Measurements from ENCODE around the gene EXTL2.
"Not testable (repeated sequence)": the region's sequence is repeated elsewhere in the genome, so short reads cannot be mapped to it uniquely, and the experiment has no call there.

Gene EXTL2

DNA sequence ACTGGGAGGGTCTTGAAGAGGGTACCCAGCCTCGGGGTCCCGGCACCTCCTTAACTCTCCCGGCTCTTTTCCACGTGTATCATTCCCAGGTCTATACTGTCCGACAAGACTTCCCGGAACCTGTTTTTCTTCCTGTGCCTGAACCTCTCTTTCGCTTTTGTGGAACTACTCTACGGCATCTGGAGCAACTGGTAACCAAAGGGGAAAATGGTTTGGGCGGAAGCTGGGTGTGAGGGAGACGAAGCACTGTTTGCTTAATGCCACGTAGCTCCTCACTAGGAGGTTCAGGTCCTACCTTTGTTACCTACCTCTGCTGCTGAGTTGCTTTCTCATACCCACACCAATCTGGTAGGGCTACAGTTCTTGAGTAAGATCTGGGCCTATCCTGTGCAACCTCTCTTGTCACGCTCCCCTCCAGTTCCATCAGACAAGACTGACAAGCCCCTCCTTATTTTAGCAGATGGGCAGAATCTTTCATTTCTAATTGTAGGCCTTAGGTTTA, 1.9 kb upstream of the EXTL2 start:
- H3K27ac ChIP-seq = peak overlapping the region; percentile 85
- TF ChIP-seq ZFX (IDR thresholded peaks at IDR 0.05) = 0 out of 2 replicates have a peak, but pooled peaks have one; percentile 7
- TF ChIP-seq, protein P1, sequence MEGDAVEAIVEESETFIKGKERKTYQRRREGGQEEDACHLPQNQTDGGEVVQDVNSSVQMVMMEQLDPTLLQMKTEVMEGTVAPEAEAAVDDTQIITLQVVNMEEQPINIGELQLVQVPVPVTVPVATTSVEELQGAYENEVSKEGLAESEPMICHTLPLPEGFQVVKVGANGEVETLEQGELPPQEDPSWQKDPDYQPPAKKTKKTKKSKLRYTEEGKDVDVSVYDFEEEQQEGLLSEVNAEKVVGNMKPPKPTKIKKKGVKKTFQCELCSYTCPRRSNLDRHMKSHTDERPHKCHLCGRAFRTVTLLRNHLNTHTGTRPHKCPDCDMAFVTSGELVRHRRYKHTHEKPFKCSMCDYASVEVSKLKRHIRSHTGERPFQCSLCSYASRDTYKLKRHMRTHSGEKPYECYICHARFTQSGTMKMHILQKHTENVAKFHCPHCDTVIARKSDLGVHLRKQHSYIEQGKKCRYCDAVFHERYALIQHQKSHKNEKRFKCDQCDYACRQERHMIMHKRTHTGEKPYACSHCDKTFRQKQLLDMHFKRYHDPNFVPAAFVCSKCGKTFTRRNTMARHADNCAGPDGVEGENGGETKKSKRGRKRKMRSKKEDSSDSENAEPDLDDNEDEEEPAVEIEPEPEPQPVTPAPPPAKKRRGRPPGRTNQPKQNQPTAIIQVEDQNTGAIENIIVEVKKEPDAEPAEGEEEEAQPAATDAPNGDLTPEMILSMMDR (conservative IDR thresholded peaks at IDR 0.05) = no peak

DNA sequence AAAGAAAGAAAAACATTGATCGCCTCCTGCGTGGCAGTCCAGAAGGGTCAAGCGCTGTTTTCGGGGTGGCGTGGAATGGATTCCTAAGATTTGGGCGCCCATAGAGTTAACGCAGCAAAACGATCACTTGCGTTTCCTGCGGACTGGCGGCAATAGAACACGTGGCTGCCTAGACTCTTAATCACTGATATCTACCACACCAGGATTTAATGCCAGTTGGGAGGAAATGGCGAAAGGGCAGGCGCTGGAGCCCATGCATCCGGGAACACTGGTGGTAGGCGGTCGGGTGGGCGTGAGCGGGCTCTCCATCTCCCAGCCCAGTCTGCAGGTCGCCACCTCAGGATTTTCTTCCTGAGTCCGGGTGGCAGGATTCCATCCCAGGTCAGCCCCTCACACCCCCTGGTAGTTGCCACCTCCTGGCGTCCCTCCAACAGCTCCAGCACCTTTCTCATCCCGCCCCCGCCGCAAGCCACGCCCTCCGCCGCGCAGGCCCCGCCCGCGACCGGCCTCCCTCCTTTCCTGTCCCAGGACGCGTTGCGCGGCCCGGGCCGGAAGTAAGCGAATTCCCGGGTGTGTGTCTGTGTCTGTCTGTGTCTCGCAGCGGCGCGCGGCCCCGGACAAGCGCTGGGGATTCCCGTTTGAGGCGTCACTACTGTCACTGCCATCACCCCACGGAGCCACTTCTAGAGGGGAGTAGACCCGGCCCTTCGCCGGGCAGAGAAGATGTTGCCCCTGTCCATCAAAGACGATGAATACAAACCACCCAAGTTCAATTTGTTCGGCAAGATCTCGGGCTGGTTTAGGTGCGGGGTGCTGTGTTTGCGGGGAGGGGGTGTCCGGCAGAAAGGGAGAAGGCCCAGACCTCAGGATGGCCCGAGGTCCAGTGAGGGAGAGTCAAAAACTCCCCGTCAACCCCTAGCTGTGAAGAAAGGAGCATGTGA, 1.2 kb upstream of the EXTL2 start, which contains the start of gene SLC30A7:
Gene SLC30A7, plus strand, starts transcription at position 551 of the 941 bp plus-strand sequence. Its CDS starts 173 bp downstream, at position 724.
- H3K27ac ChIP-seq = peak within 1 kb of the TSS; percentile 85
- TF ChIP-seq, protein P1 (conservative IDR thresholded peaks at IDR 0.05) = no peak
- TF ChIP-seq ZFX (IDR thresholded peaks at IDR 0.05) = no peak

DNA sequence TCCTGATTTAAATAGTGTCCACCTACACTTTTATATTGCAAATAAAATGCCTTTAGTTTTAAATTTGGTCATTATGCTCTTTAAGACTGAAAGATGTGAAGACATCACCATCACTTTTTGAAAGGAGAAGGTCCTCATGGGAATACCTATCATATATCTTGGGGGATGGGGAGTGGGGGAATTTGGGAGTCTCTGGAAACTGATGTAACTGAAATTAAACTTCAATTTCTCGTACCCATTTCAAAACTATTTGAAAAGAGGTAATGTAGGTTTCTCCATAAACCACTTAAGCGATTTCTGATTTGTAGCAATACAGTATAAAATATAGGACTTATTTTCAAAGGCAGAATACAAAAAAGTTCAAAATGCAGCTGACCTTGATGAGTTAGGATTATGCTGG, 924 bp downstream of the EXTL2 start:
- TF ChIP-seq ZFX (IDR thresholded peaks at IDR 0.05) = no peak
- TF ChIP-seq, protein P1 (conservative IDR thresholded peaks at IDR 0.05) = no peak
- H3K27ac ChIP-seq = no peak overlapping the region

DNA sequence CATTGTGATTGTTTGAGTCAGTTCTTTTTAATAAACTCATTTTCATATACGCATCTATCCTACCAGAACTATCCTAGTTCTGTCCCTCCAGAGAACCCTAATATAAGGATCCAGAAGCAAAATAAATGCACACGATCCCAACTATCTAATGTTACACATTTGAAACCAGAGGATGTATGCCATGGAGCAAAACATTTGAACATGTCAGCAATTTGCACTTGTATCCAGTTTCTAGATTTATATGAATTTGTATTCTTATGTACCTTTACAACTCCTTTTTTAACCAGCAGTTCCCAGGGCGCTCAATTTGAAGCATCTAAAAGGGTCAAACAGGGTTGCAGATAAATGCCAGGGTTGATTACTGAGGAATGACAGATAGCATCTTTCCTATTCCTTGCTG, 2.1 kb downstream of the EXTL2 start:
- no peak for TF ChIP-seq ZFX (IDR thresholded peaks at IDR 0.05)
- TF ChIP-seq, protein P1 (conservative IDR thresholded peaks at IDR 0.05) = no peak
- no peak overlapping the region for H3K27ac ChIP-seq

DNA sequence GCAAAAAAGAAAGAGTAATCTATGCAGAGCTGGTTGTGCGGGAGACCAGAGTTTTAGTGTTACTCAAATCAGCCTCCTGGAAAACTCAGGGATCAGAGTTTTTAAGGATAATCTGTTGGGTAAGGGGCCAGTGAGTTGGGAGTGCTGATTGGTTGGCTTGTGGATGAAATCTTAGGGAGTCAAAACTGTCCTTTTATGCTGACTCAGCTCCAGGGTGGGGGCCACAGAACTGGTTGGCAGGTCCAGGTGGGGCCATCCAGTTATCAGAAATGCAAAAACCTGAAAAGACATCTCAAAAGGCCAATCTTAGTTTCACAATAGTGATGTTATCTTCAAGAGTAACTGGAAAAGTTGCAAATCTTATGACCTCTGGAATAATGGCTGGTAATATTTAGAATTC, 3.3 kb downstream of the EXTL2 start:
- TF ChIP-seq, protein P1 (conservative IDR thresholded peaks at IDR 0.05) = no peak
- no peak overlapping the region for H3K27ac ChIP-seq

DNA sequence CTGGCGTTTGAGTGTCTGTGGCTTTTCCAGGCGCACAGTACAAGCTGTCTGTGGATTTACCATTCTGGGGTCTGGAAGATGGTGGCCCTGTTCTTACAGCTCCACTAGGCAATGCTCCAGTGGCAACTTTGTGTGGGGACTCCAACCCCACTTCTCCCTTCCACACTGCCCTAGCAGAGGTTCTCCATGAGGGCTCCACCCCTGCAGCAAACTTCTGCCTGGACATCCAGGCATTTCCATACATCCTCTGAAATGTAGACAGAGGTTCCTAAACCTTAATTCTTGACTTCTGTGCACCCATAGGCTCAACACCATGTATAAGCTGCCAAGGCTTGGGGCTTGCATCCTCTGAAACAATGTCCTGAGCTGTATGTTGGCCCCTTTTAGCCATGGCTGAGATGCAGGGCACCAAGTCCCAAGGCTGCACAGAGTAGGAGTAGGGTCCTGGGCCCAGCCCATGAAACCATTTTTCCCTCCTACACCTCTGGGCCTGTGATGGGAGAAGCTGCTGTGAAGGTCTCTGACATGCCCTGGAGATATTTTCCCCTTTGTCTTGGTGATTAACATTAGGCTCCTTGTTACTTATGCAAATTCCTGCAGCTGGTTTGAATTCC, 4.7 kb downstream of the EXTL2 start:
- H3K27ac ChIP-seq = not testable (repeated sequence)

DNA sequence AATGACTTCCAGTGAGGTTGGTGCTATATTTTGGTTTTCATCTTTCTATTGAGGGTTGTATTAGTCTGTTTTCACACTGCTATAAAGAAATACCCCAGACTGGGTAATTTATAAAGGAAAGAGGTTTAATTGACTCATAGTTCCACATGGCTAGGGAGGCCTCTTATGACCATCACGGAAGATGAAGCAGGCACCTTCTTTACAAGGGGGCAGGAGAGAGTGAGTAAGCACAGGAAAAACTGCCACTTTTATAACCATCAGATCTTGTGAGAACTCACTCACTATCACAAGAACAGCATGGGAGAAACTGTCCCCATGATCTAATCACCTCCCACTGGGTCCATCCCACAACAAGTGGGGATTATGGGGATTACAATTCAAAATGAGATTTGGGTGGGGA, 5.6 kb downstream of the EXTL2 start:
- H3K27ac ChIP-seq = not testable (repeated sequence)

DNA sequence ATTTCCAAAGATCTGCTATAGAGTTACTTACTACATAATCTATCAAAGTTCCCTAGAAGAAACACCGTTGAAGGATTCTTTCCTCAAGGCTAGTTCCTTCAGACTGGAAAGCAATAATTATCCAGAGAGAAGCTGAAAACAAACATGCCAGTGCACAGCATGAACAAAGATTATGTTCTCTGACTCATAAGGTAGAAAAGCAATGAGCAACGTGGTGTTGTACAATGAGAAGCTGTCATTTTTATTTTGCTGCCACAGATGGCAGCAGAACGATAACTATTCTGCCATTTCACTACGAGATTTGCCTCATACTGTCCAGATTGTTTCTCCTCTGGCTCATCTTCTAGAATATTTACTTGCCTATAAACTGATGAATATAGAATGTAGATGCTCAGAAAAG, 10.7 kb downstream of the EXTL2 start:
- TF ChIP-seq, protein P1 (conservative IDR thresholded peaks at IDR 0.05) = peak; percentile 36
- no peak for TF ChIP-seq ZFX (IDR thresholded peaks at IDR 0.05)

More for the DNA sequence above, 10.7 kb downstream of the EXTL2 start:
- H3K27ac ChIP-seq = no peak overlapping the region

All from C4-2B (cell line).